ENCODE data around the gene KRT37.
"Not testable (repeated sequence)": the region's sequence is repeated elsewhere in the genome, so short reads cannot be mapped to it uniquely, and the experiment has no call there.

- TF ChIP-seq CTCF, POLR2AphosphoS5, POLR2A (IDR thresholded peaks at IDR 0.05): not testable (repeated sequence)
Observed at GRCh38 chr17:41422586-41422985, 1.8 kb downstream of the KRT37 start.

Measured in upper lobe of left lung (tissue), 4 donors.